ENCODE measurements around the gene CXCL1.

CXCL1 gene

DNA sequence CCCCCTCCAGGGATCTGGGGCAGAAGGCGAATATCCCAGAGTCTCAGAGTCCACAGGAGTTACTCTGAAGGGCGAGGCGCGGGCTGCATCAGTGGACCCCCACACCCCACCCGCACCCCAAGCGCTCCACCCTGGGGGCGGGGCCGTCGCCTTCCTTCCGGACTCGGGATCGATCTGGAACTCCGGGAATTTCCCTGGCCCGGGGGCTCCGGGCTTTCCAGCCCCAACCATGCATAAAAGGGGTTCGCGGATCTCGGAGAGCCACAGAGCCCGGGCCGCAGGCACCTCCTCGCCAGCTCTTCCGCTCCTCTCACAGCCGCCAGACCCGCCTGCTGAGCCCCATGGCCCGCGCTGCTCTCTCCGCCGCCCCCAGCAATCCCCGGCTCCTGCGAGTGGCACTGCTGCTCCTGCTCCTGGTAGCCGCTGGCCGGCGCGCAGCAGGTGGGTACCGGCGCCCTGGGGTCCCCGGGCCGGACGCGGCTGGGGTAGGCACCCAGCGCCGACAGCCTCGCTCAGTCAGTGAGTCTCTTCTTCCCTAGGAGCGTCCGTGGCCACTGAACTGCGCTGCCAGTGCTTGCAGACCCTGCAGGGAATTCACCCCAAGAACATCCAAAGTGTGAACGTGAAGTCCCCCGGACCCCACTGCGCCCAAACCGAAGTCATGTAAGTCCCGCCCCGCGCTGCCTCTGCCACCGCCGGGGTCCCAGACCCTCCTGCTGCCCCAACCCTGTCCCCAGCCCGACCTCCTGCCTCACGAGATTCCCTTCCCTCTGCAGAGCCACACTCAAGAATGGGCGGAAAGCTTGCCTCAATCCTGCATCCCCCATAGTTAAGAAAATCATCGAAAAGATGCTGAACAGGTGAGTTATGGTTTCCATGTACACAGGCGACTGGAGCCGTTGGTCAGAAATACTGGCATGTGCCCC is at the start of gene CXCL1:
Gene CXCL1, plus strand, starts transcription at position 264 of the 926 bp plus-strand sequence. Its CDS starts 78 bp downstream, at position 342.
- TF ChIP-seq POLR2A (IDR thresholded peaks at IDR 0.05; ENCODE audit: low read depth, low read length): no peak
- FAIRE-seq (no peak), DNase-seq (ENCODE audit: insufficient read length, low spot score) (no peak)

DNA sequence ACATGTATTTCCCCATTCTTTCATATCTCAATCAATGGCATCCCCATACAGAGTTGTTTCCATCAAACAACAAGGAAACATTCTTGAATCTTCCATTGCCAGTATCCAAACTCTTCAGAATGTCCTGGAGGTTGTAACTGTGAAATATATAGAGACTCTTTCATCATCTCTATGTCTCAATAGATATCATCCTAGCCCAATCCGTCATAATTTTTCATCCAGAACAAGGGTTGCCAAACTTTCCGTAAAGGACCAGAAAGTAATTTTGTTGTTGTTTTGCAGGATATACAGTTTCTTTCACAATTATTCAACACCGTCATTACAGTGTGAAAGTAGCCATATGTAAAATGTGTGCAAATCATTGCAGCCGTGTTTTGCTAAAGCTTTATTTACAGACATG is 47.9 kb upstream of the CXCL1 start:
- no peak for TF ChIP-seq POLR2A (IDR thresholded peaks at IDR 0.05; ENCODE audit: low read depth, low read length)
- DNase-seq (ENCODE audit: insufficient read length, low spot score) (no peak), FAIRE-seq (no peak)

DNA sequence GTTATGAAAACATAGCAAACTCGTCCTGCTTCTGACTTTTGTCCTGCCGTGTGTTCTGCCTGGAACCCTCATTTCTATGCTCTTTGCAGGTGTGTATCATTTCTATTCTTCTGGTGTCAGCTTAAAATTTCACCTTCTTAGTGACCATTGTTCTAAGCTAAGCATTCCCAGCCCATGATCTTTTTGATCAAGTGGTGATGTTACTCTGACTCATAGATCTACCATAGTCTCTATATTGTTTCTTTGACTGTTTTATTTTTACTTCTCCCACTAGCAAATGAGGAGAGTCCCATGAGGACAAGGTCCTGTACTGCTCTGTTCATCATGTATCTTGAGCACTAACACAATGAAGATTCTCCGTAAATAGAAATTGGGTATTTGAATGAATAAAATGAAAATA is 46.8 kb upstream of the CXCL1 start:
- no peak for TF ChIP-seq POLR2A (IDR thresholded peaks at IDR 0.05; ENCODE audit: low read depth, low read length)
- DNase-seq (ENCODE audit: insufficient read length, low spot score) (no peak), FAIRE-seq (no peak)

DNA sequence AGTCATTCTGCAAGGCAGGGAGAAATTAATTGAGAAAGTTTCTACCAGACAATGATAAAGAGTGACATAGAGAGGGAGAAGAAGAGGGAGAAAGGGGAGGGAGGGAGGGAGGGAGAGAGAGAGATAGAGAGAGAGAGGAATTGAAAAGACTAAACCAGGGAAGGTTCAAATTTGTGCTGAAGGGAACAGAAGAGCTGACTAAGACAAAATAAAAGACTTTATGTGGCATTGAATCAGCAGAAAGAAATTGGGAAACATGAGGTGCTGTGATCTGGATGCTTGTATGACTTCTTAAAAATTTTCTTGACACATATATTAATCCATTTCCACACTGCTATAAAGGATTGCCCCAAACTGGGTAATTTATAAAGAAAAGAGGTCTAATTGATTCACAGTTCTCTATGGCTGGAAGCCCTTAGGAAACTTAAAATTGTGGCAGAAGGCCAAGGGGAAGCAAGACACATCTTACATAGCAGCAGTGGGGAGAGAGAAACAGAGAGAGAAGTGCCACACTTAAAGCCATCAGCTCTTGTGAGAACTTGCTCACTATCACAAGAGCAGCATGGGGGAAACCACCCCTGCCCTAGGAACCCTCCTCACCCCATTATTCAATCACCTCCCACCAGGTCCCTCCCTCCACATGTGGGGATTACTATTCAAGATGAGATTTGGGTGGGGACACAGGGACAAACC is 46.2 kb upstream of the CXCL1 start:
- DNase-seq (ENCODE audit: insufficient read length, low spot score) (no peak), FAIRE-seq (no peak)
- TF ChIP-seq POLR2A (IDR thresholded peaks at IDR 0.05; ENCODE audit: low read depth, low read length): no peak

DNA sequence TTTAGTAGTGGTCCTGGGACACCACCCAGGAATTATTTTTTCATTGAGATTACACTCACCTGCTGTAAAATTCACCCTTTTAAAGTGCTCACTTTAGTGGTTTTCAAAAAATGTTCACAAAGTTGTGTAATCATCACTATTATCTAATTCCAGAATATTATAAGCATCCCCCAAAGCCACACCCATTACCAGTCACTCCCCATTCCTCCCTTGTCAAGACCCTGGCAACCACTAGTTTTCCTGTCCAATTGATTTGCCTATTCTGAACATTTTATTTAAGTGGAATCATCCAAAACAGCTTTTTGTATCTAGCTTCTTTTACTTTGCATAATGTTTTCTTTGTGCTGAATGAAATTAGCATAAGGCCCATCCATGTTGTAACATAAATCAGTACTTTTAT is 45.4 kb upstream of the CXCL1 start:
- no peak for TF ChIP-seq POLR2A (IDR thresholded peaks at IDR 0.05; ENCODE audit: low read depth, low read length)
- FAIRE-seq (no peak), DNase-seq (ENCODE audit: insufficient read length, low spot score) (no peak)

DNA sequence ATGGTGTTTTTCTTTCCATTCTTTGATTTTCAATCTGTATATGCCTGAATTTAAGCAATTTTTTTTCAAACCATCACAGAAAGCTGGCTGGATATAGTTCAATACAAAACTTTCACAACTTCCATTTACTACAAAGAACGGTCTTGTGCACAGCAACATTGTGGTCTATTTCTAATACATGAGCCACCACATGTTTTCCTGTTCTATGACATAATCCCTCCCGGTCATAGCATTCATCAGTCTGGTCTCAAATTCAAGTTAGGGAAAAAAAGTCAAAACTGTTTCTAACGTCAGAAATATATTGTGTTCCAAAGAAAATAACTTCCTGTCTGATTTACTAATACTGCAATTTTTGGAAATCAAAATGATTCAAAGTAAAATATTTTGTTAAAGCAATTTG is 40.2 kb upstream of the CXCL1 start:
- DNase-seq (ENCODE audit: insufficient read length, low spot score) (no peak), FAIRE-seq (no peak)
- TF ChIP-seq POLR2A (IDR thresholded peaks at IDR 0.05; ENCODE audit: low read depth, low read length): no peak

DNA sequence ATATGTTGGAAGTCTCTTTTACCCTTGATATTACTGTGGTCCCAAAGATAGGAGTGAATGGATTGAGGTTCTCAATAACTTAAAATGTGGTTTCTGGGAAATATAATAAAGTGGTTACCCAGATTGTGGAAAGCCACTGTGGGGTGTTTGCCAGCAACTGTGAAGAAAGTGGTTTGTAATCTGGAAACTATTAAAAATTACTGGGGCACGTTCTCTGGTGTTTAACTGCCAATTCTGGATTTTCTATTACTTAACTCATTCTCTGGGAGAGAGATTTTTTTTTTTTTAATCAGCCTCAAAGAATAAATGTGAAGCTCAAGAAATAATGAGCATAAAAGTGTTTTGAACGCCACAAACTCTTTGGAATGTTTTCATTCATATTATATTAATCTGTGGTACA is 37.6 kb upstream of the CXCL1 start:
- TF ChIP-seq POLR2A (IDR thresholded peaks at IDR 0.05; ENCODE audit: low read depth, low read length): no peak
- DNase-seq (ENCODE audit: insufficient read length, low spot score): no peak
- no peak for FAIRE-seq

DNA sequence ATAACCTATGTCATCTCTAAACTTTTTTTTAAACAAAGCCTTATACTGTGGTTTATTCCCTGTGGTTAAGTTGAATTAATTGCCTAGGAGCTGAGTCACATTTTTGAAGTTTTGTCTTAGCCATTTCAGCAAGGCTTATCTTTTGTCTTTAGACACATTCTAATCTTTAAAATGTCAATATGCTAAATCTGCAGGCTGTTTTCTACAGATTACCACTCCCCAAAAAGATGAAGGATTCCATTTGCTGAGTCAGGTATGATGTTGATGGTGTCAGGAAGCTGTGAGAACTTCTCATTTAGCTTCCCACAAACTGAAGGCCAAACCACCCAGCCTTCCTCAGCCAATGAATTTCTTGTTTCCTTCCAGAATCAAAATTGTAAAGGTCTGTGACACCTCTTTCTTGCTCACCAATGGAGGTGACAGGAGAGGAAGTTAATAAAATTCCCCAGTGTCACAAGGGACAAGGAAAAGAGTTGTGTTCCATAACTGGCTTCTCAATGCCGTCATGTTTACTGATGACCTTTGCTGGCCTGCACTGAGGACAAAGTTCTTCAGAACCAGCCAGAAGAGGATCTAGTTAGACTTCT is 36.4 kb upstream of the CXCL1 start:
- DNase-seq (ENCODE audit: insufficient read length, low spot score): no peak
- FAIRE-seq: no peak

DNA sequence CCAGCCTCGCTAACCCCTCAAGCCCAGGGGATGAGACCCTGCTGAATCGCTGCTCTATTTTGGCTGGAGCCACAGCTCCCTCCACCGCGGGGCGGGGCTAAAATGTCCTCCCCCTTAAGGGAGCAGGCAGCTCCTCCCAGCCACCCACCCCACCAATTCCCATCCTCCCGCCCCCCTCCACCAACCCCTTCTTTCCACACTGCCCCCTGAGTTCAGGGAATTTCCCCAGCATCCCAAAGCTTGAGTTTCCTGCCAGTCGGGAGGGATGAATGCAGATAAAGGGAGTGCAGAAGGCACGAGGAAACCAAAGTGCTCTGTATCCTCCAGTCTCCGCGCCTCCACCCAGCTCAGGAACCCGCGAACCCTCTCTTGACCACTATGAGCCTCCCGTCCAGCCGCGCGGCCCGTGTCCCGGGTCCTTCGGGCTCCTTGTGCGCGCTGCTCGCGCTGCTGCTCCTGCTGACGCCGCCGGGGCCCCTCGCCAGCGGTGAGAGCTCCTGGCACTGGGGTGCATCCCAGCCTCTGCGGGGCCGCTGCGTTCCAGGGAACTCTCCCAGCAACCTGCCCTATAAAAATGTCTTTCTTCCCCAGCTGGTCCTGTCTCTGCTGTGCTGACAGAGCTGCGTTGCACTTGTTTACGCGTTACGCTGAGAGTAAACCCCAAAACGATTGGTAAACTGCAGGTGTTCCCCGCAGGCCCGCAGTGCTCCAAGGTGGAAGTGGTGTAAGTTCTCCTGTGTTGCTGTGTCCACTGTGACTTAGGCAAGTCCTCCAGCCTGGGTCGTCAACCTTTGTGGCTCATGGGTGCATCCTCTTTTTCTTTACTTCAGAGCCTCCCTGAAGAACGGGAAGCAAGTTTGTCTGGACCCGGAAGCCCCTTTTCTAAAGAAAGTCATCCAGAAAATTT is 32.6 kb upstream of the CXCL1 start, which contains the start of gene CXCL6:
Gene CXCL6, plus strand, starts transcription at position 306 of the 907 bp plus-strand sequence. Its CDS starts 73 bp downstream, at position 379.
- DNase-seq (ENCODE audit: insufficient read length, low spot score) (no peak), FAIRE-seq (no peak)
- no peak for TF ChIP-seq POLR2A (IDR thresholded peaks at IDR 0.05; ENCODE audit: low read depth, low read length)

More for the DNA sequence above, 36.4 kb upstream of the CXCL1 start:
- no peak for TF ChIP-seq POLR2A (IDR thresholded peaks at IDR 0.05; ENCODE audit: low read depth, low read length)

DNA sequence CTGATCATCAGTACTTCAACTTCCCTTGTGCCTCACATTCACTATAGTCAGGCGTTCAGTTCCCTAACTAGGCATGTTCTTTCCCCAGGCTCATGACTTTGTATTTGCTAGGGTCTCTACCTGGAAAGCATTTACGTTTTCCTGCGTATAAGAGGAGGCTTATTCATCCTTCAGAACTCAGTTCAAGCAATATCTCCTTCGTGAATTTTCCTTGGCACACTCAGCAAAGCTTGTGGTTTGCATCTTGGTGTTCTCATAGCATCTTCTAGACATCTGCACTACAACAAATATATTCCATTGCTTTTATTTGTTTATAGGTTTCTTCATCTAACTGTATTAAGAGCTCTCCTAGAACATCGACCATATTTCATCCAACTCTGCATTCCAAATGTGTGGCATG is 30.1 kb upstream of the CXCL1 start:
- no peak for FAIRE-seq
- no peak for DNase-seq (ENCODE audit: insufficient read length, low spot score)
- TF ChIP-seq POLR2A (IDR thresholded peaks at IDR 0.05; ENCODE audit: low read depth, low read length): no peak

DNA sequence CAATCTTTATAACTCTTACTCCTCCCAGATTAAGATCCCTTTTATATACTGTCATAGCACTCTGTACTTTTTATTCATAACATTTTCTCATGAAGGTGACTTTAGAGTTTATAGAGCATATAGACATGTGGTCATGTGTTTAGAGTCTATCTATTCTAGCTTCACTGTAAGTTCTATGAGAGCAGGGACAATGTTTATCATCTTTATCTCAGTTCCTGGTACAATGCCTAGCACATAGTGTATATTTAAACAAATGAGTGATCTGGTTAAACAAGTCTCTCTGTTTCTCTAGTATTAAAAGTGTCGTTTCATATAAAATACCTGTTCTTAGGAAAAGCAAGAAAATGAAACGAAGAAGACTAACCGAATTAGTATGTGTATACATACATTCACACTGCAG is 29.5 kb upstream of the CXCL1 start:
- TF ChIP-seq POLR2A (IDR thresholded peaks at IDR 0.05; ENCODE audit: low read depth, low read length): no peak
- FAIRE-seq (no peak), DNase-seq (ENCODE audit: insufficient read length, low spot score) (no peak)

DNA sequence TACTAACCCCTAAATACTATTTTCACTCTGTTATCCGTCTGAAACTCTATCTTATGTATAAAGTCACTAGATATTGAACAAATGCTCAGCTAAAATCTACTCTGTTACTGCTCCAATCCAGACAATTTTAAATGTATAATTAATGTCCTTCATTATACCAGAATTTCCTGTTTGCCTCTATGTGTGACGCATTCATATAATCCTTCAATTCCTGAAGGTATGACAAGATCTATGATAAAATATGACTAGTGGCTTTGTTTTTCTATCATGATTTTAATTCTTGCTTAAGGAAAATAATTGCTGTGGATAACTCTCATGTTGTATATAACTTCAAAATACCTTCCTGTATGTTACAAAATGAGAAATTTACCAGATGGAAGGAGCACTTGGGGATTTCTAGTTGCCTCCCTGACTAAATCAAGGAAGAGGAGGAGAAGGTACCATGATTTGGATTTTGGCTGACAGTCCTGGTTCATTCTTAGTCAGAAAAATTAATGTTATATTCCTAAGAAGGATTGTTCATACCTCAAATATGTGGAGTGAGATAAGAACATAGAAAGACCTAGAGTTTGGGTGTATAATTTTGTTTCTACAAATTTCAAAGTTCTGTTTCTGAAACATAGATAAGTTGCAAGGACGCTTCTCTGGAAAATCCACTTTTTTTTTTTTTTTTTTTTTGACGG is 27.8 kb upstream of the CXCL1 start:
- no peak for TF ChIP-seq POLR2A (IDR thresholded peaks at IDR 0.05; ENCODE audit: low read depth, low read length)
- DNase-seq (ENCODE audit: insufficient read length, low spot score) (no peak), FAIRE-seq (no peak)

DNA sequence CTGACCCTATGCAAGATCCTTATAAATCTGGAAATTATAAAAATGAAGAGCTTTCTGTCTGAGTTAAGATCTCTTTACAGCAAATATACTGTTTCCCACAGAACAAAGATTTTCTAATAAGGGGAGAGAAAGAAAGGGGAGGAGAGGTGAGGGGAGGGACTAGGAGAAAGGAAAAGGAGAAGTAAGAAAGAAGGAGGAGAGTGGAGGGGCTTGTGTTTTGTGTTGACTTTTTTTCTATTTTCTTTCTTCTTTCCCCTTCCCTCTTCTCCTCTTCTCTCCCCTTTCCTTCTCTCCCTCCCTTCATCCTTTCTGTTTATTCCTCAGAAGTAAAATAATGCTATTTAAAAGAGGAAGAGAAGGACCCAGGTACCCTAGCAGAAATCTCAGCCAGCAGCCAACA is 26.5 kb upstream of the CXCL1 start:
- TF ChIP-seq POLR2A (IDR thresholded peaks at IDR 0.05; ENCODE audit: low read depth, low read length): no peak
- FAIRE-seq (no peak), DNase-seq (ENCODE audit: insufficient read length, low spot score) (no peak)

Measured in H54 (cell line).